ENCODE data around the gene MOCS1. TPM values are rescaled to one million over a fixed set of nuclear protein-coding genes. Genes with fewer than 3 reads are reported as not detected.

The MOCS1 gene
- total and polyA plus RNA-seq, 2 experiments from 2014 or later: 17.2 to 28.1 TPM

DNA sequence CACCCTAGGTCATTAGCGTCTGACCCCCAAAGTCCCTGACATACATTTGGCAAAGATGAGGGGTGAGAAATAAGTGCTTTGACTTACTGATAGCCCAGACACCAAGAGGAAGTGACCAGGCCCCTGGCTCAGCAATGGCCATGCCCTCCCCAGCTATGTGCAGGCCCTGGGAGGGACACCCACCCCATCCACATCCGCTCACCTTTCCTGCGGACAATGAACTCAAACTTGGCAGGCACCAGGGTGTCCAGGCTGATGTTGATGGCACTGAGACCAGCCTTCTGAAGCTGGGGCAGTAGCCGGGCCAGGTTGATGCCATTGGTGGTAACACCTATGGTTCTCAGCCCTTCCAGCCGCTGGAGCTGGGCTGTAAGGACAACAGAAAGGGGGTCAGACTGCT is 18.4 kb downstream of the MOCS1 start:
- no peaks in the 10 kb centered on the region for H3K9me3 Mint-ChIP-seq
- no peaks in the 10 kb centered on the region for H3K27me3 Mint-ChIP-seq (ENCODE audit: insufficient read depth, low read depth, poor library complexity)
- TF ChIP-seq JUNB (IDR thresholded peaks at IDR 0.05; ENCODE audit: unreplicated experiment): no peak
- TF ChIP-seq ZNF331 (CRISPR knock-in tag; IDR thresholded peaks at IDR 0.05; ENCODE audit: low read depth): no peak
- TF ChIP-seq POLR2AphosphoS5 (IDR thresholded peaks at IDR 0.05; ENCODE audit: low read depth): no peak
- TF ChIP-seq, protein P1, sequence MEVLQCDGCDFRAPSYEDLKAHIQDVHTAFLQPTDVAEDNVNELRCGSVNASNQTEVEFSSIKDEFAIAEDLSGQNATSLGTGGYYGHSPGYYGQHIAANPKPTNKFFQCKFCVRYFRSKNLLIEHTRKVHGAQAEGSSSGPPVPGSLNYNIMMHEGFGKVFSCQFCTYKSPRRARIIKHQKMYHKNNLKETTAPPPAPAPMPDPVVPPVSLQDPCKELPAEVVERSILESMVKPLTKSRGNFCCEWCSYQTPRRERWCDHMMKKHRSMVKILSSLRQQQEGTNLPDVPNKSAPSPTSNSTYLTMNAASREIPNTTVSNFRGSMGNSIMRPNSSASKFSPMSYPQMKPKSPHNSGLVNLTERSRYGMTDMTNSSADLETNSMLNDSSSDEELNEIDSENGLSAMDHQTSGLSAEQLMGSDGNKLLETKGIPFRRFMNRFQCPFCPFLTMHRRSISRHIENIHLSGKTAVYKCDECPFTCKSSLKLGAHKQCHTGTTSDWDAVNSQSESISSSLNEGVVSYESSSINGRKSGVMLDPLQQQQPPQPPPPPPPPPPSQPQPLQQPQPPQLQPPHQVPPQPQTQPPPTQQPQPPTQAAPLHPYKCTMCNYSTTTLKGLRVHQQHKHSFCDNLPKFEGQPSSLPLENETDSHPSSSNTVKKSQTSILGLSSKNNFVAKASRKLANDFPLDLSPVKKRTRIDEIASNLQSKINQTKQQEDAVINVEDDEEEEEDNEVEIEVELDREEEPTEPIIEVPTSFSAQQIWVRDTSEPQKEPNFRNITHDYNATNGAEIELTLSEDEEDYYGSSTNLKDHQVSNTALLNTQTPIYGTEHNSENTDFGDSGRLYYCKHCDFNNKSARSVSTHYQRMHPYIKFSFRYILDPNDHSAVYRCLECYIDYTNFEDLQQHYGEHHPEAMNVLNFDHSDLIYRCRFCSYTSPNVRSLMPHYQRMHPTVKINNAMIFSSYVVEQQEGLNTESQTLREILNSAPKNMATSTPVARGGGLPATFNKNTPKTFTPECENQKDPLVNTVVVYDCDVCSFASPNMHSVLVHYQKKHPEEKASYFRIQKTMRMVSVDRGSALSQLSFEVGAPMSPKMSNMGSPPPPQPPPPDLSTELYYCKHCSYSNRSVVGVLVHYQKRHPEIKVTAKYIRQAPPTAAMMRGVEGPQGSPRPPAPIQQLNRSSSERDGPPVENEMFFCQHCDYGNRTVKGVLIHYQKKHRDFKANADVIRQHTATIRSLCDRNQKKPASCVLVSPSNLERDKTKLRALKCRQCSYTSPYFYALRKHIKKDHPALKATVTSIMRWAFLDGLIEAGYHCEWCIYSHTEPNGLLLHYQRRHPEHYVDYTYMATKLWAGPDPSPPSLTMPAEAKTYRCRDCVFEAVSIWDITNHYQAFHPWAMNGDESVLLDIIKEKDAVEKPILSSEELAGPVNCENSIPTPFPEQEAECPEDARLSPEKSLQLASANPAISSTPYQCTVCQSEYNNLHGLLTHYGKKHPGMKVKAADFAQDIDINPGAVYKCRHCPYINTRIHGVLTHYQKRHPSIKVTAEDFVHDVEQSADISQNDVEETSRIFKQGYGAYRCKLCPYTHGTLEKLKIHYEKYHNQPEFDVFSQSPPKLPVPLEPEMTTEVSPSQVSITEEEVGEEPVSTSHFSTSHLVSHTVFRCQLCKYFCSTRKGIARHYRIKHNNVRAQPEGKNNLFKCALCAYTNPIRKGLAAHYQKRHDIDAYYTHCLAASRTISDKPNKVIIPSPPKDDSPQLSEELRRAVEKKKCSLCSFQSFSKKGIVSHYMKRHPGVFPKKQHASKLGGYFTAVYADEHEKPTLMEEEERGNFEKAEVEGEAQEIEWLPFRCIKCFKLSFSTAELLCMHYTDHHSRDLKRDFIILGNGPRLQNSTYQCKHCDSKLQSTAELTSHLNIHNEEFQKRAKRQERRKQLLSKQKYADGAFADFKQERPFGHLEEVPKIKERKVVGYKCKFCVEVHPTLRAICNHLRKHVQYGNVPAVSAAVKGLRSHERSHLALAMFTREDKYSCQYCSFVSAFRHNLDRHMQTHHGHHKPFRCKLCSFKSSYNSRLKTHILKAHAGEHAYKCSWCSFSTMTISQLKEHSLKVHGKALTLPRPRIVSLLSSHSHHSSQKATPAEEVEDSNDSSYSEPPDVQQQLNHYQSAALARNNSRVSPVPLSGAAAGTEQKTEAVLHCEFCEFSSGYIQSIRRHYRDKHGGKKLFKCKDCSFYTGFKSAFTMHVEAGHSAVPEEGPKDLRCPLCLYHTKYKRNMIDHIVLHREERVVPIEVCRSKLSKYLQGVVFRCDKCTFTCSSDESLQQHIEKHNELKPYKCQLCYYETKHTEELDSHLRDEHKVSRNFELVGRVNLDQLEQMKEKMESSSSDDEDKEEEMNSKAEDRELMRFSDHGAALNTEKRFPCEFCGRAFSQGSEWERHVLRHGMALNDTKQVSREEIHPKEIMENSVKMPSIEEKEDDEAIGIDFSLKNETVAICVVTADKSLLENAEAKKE (CRISPR knock-in tag; IDR thresholded peaks at IDR 0.05): no peak
- TF ChIP-seq, protein P2, sequence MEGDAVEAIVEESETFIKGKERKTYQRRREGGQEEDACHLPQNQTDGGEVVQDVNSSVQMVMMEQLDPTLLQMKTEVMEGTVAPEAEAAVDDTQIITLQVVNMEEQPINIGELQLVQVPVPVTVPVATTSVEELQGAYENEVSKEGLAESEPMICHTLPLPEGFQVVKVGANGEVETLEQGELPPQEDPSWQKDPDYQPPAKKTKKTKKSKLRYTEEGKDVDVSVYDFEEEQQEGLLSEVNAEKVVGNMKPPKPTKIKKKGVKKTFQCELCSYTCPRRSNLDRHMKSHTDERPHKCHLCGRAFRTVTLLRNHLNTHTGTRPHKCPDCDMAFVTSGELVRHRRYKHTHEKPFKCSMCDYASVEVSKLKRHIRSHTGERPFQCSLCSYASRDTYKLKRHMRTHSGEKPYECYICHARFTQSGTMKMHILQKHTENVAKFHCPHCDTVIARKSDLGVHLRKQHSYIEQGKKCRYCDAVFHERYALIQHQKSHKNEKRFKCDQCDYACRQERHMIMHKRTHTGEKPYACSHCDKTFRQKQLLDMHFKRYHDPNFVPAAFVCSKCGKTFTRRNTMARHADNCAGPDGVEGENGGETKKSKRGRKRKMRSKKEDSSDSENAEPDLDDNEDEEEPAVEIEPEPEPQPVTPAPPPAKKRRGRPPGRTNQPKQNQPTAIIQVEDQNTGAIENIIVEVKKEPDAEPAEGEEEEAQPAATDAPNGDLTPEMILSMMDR (conservative IDR thresholded peaks at IDR 0.05; ENCODE audit: low read depth in 2 of 2): no peak
- TF ChIP-seq STAT1 (IDR thresholded peaks at IDR 0.05; ENCODE audit: unreplicated experiment): no peak
- no peak for TF ChIP-seq ZNF114 (CRISPR knock-in tag; IDR thresholded peaks at IDR 0.05)

More for the DNA sequence above, 18.4 kb downstream of the MOCS1 start:
- Mint-ChIP-seq H3K27ac (no peak overlapping the region), H3K36me3 (ENCODE audit: low read depth) (peaks cover 20% of the 10 kb centered on the region), H3K4me3 (no peak overlapping the region), H3K4me1 (peaks cover 5% of the 10 kb centered on the region; the same call in 2 of the 3 replicates)
- Histone ChIP-seq H3K4me1 (ENCODE audit: insufficient read depth) (no peaks in the 10 kb centered on the region), H3K4me3 (no peak overlapping the region), H3K36me3 (ENCODE audit: insufficient read depth) (peaks cover 6% of the 10 kb centered on the region; the same call in 1 of the 2 replicates), H3K27me3 (ENCODE audit: insufficient read depth) (no peaks in the 10 kb centered on the region), H3K4me2 (no peak overlapping the region), H4K20me1 (replicated peaks; ENCODE audit: insufficient read depth) (no peaks in the 10 kb centered on the region), H3K27ac (ENCODE audit: low read depth) (no peak overlapping the region), H3F3A (replicated peaks; ENCODE audit: low read depth) (no peaks in the 10 kb centered on the region), H3K79me2 (replicated peaks; ENCODE audit: insufficient read depth) (peaks cover 5% of the 10 kb centered on the region; the same call in 1 of the 2 replicates), H2AFZ (no peak overlapping the region), H3K9me2 (ENCODE audit: insufficient read depth) (no peaks in the 10 kb centered on the region)
- ATAC-seq (no peak), DNase-seq (ENCODE audit: low spot score) (no peak)
